H9 (cell line): ENCODE results near the gene PLXNB3. TPM values are rescaled to one million over a fixed set of nuclear protein-coding genes. Genes with fewer than 3 reads are reported as not detected.

ENCODE experiments used
- DNase-seq: peaks from one replicate; pipeline ENCODE4 v3.0.0-alpha.2; 2017
- H2AFZ ChIP-seq: one replicate; pipeline ENCODE4 v1.6.1; 2013; ENCODE audit warnings: mild to moderate bottlenecking, low read length, control low read depth, moderate library complexity
- H2AK5ac ChIP-seq: 2 replicates; pipeline ENCODE4 v1.6.1; 2013; ENCODE audit warnings: low read length, control low read depth, mixed read lengths; ENCODE audit not compliant: insufficient read length
- H2BK120ac ChIP-seq: one replicate; pipeline ENCODE4 v1.6.1; 2013; ENCODE audit warnings: low read depth, mild to moderate bottlenecking, low read length, control low read depth, inconsistent platforms; ENCODE audit not compliant: poor library complexity, severe bottlenecking
- H2BK12ac ChIP-seq: 2 replicates; pipeline ENCODE4 v1.6.1; 2013; ENCODE audit warnings: low read length, control low read depth, mixed read lengths, low read depth; ENCODE audit not compliant: insufficient read length
- H2BK15ac ChIP-seq: 2 replicates; pipeline ENCODE4 v1.6.1; 2013; ENCODE audit warnings: low read depth, low read length, control low read depth
- H2BK20ac ChIP-seq: one replicate; pipeline ENCODE4 v1.6.1; 2013; ENCODE audit warnings: low read depth, mild to moderate bottlenecking, low read length, control low read depth, inconsistent platforms; ENCODE audit not compliant: poor library complexity, severe bottlenecking
- H2BK5ac ChIP-seq: 2 replicates; pipeline ENCODE4 v1.6.1; 2013; ENCODE audit warnings: low read length, control low read depth, mixed read lengths; ENCODE audit not compliant: insufficient read length
- H3K14ac ChIP-seq: 2 replicates; pipeline ENCODE4 v1.6.1; 2013; ENCODE audit warnings: low read length, control low read depth; ENCODE audit not compliant: insufficient read depth
- H3K18ac ChIP-seq: 2 replicates; pipeline ENCODE4 v1.6.1; 2013; ENCODE audit warnings: low read depth, mild to moderate bottlenecking, mixed read lengths, low read length, control low read depth; ENCODE audit not compliant: insufficient read length
- H3K23ac ChIP-seq: 2 replicates; pipeline ENCODE4 v1.6.1; 2013; ENCODE audit warnings: low read length, control low read depth, mixed read lengths, low read depth; ENCODE audit not compliant: insufficient read length
- H3K23me2 ChIP-seq: 2 replicates; pipeline ENCODE4 v1.6.1; 2013; ENCODE audit warnings: low read depth, mild to moderate bottlenecking, mixed read lengths, low read length, control low read depth; ENCODE audit not compliant: insufficient read length, poor library complexity, severe bottlenecking
- H3K27ac ChIP-seq: 2 replicates; pipeline ENCODE4 v1.5.1; 2013; ENCODE audit warnings: low read length, control low read depth, mixed read lengths, low read depth; ENCODE audit not compliant: insufficient read length
- H3K27me3 ChIP-seq: 2 replicates; pipeline ENCODE4 v1.6.1; 2013; ENCODE audit warnings: low read length, control low read depth, inconsistent platforms; ENCODE audit not compliant: insufficient read depth
- H3K4ac ChIP-seq: 2 replicates; pipeline ENCODE4 v1.6.1; 2013; ENCODE audit warnings: low read depth, mild to moderate bottlenecking, control low read depth, inconsistent platforms, low read length, moderate library complexity
- H3K4me1 ChIP-seq: 2 replicates; pipeline ENCODE4 v1.6.1; 2013; ENCODE audit warnings: low read length, control low read depth, inconsistent platforms; ENCODE audit not compliant: insufficient read depth
- H3K4me2 ChIP-seq: 2 replicates; pipeline ENCODE4 v1.6.1; 2013; ENCODE audit warnings: low read length, control low read depth, mixed read lengths; ENCODE audit not compliant: insufficient read length, insufficient read depth
- H3K56ac ChIP-seq: 2 replicates; pipeline ENCODE4 v1.6.1; 2013; ENCODE audit warnings: low read depth, mild to moderate bottlenecking, mixed read lengths, low read length, control low read depth; ENCODE audit not compliant: insufficient read length
- H3K79me1 ChIP-seq: 2 replicates; pipeline ENCODE4 v1.6.1; 2013; ENCODE audit warnings: low read depth, mild to moderate bottlenecking, moderate library complexity, low read length, control low read depth, inconsistent platforms; ENCODE audit not compliant: insufficient read depth, poor library complexity, severe bottlenecking
- H3K79me2 ChIP-seq: 2 replicates; pipeline ENCODE4 v1.6.1; 2013; ENCODE audit warnings: low read length, control low read depth, inconsistent platforms; ENCODE audit not compliant: insufficient read depth
- H3K9ac ChIP-seq: 2 replicates; pipeline ENCODE4 v1.6.1; 2013; ENCODE audit warnings: low read length, control low read depth, mixed read lengths; ENCODE audit not compliant: insufficient read length; ENCODE audit errors: extremely low read depth
- H3K9me3 ChIP-seq: one replicate; pipeline ENCODE4 v1.6.1; 2013; ENCODE audit warnings: low read depth, low read length, inconsistent platforms; ENCODE audit not compliant: control insufficient read depth
- H3T11ph ChIP-seq: one replicate; pipeline ENCODE4 v1.6.1; 2013; ENCODE audit warnings: mild to moderate bottlenecking, low read length, control low read depth, inconsistent platforms
- H4K20me1 ChIP-seq: one replicate; pipeline ENCODE4 v1.6.1; 2013; ENCODE audit not compliant: control insufficient read depth, insufficient read length, insufficient read depth
- H4K5ac ChIP-seq: 2 replicates; pipeline ENCODE4 v1.6.1; 2013; ENCODE audit warnings: low read depth, mild to moderate bottlenecking, mixed read lengths, low read length, control low read depth; ENCODE audit not compliant: insufficient read length
- H4K8ac ChIP-seq: replicated peaks from 2 replicates; pipeline ENCODE4 v1.6.1; 2013; ENCODE audit warnings: low read length, control low read depth, mixed read lengths, low read depth; ENCODE audit not compliant: insufficient read length
- H4K91ac ChIP-seq: 2 replicates; pipeline ENCODE4 v1.6.1; 2013; ENCODE audit warnings: low read depth, mild to moderate bottlenecking, moderate library complexity, mixed read lengths, low read length, control low read depth; ENCODE audit not compliant: insufficient read length
- H3K27ac Mint-ChIP-seq, 3 experiments: 2 replicates in 2 of 3; 3 replicates in 1 of 3; pipeline ENCODE4 v1.8.0; 2020 to 2021; ENCODE audit warnings: mixed read lengths in 3 of 3, mild to moderate bottlenecking in 1 of 3, moderate library complexity in 1 of 3
- H3K27me3 Mint-ChIP-seq: 2 replicates; pipeline ENCODE4 v1.8.0; 2021; ENCODE audit warnings: low read depth, mild to moderate bottlenecking, moderate library complexity, mixed read lengths
- H3K36me3 Mint-ChIP-seq, 3 experiments: 2 replicates in 2 of 3; 3 replicates in 1 of 3; pipeline ENCODE4 v1.8.0; 2020 to 2021; ENCODE audit warnings: low read depth in 3 of 3, mixed read lengths in 3 of 3; ENCODE audit not compliant: insufficient read depth in 1 of 3
- H3K4me1 Mint-ChIP-seq, 2 experiments: 2 replicates each; pipeline ENCODE4 v1.8.0; 2020; ENCODE audit warnings: mixed read lengths in 2 of 2
- H3K4me3 Mint-ChIP-seq, 2 experiments: 2 replicates in 1 of 2; 3 replicates in 1 of 2; pipeline ENCODE4 v1.8.0; 2020 to 2021; ENCODE audit warnings: mild to moderate bottlenecking in 2 of 2, mixed read lengths in 2 of 2, moderate library complexity in 1 of 2
- H3K9me3 Mint-ChIP-seq, 2 experiments: 2 replicates in 1 of 2; 3 replicates in 1 of 2; pipeline ENCODE4 v1.8.0; 2020; ENCODE audit warnings: mild to moderate bottlenecking in 2 of 2, mixed read lengths in 2 of 2, moderate library complexity in 1 of 2
- CTCF ChIP-seq: fragments of 200-600 bp; sonication (generic); conservative IDR thresholded peaks from 3 replicates; pipeline ENCODE4 v1.8.0; 2021; ENCODE audit warnings: antibody characterized with exemption, mild to moderate bottlenecking
- WGBS: extraction: QIAGEN DNeasy Blood & Tissue Kit; methylation state at CpG from one replicate; pipeline ENCODE4 v1.1.7; 2013; ENCODE audit warnings: missing lambda C conversion rate, low lambda C conversion rate, mixed read lengths; ENCODE audit not compliant: insufficient read length; ENCODE audit errors: extremely low coverage; 5-methylcytosine and 5-hydroxymethylcytosine counted together
- total RNA-seq: library from RNA; stranded (reverse); gene quantifications from 2 replicates; pipeline ENCODE4 v1.2.1, GENCODE V29; 2021

PLXNB3 gene
- total RNA-seq, 1 experiment from 2014 or later, result 1.9 TPM

- no peak overlapping the region for H3K56ac ChIP-seq
- H3K4me1 Mint-ChIP-seq, result peaks cover 2 to 6% of the 10 kb centered on the region in 2 experiments; a peak in 3 of 4 replicates
- no peak overlapping the region for H2BK120ac ChIP-seq
- H3K4me1 ChIP-seq, result no peaks in the 10 kb centered on the region
- H2AK5ac ChIP-seq, result no peak overlapping the region
- no peak overlapping the region for H4K5ac ChIP-seq
- H3K23ac ChIP-seq, result no peak overlapping the region
- no peak overlapping the region for H3K27ac ChIP-seq
- TF ChIP-seq CTCF, result no peak
- no peak overlapping the region for H3K4me2 ChIP-seq
- H3K79me1 ChIP-seq, result no peaks in the 10 kb centered on the region
- no peak overlapping the region for H3K9ac ChIP-seq
- no peak overlapping the region for H2BK20ac ChIP-seq
- H3K27me3 ChIP-seq, result no peaks in the 10 kb centered on the region
- no peak overlapping the region for H4K8ac ChIP-seq
- no peak overlapping the region for H3K18ac ChIP-seq
- H3K9me3 Mint-ChIP-seq, result peaks cover 24 to 52% of the 10 kb centered on the region in 2 experiments
- H3K9me3 ChIP-seq, result no peaks in the 10 kb centered on the region
- H3K27ac Mint-ChIP-seq, result no peak overlapping the region
- no peak overlapping the region for H2AFZ ChIP-seq
- H2BK15ac ChIP-seq, result no peak overlapping the region
- no CpG with 5 or more reads among the region's 25 CpGs for WGBS
- no peak overlapping the region for H2BK12ac ChIP-seq
- no peaks in the 10 kb centered on the region; a peak in 1 of 7 replicates for H3K36me3 Mint-ChIP-seq
- H4K20me1 ChIP-seq, result no peaks in the 10 kb centered on the region
- H3K79me2 ChIP-seq, result no peaks in the 10 kb centered on the region
- no peak overlapping the region for H2BK5ac ChIP-seq
- no peak overlapping the region for H4K91ac ChIP-seq
- H3K4ac ChIP-seq, result no peak overlapping the region
- H3K4me3 Mint-ChIP-seq, result peak overlapping the region in 1 of 2 experiments; percentile 50; a peak in 1 of 5 replicates
- no peak overlapping the region for H3T11ph ChIP-seq
- H3K14ac ChIP-seq, result no peak overlapping the region; the same call in 1 of the 2 replicates
- H3K23me2 ChIP-seq, result no peaks in the 10 kb centered on the region
- H3K27me3 Mint-ChIP-seq, result peaks cover 5% of the 10 kb centered on the region; the same call in 1 of the 2 replicates
- DNase-seq, result peak; percentile 22
Observed at GRCh38 chrX:153769865-153770600, 6.0 kb downstream of the PLXNB3 start.
